MM.1S (cell line): Measurements from ENCODE around the gene UMOD.

Experiments
- CTCF ChIP-seq: fragments of 300-600 bp; sonication (generic); IDR thresholded peaks from 2 replicates; pipeline ENCODE4 v1.5.1; 2016; ENCODE audit warnings: antibody characterized with exemption, low read length, mixed read lengths
- EZH2 ChIP-seq: fragments of 300-600 bp; sonication (generic); optimal IDR thresholded peaks from 2 replicates; pipeline ENCODE3; 2017; ENCODE audit warnings: low read depth, mild to moderate bottlenecking, antibody characterized with exemption, low read length, mixed read lengths
- EZH2phosphoT487 ChIP-seq: fragments of 300-600 bp; sonication (generic); IDR thresholded peaks from 2 replicates; pipeline ENCODE4 v1.6.1; 2018; ENCODE audit warnings: antibody characterized with exemption, low read length

DNA sequence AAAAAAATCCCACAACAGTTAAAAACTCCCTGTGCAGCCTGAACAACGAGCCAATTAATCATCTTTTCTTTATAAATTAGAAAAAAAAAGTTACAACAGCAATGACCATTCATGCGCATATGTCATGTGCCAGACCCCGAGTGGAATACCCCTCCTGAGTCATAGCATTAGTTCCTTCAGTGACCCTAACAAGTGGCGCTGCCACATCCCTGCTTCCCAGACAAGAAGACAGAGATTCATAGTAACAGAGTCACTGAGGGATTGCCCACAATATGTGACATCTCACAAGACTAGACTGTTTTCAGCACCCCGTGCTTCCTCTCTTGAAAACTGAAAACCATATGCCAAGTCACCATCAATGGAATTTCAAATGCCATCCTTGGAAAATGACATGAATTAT, 7.9 kb downstream of the UMOD start:
- TF ChIP-seq CTCF: no peak
- TF ChIP-seq EZH2: no peak
- no peak for TF ChIP-seq EZH2phosphoT487
